ENCODE data around the gene FHL1.

The FHL1 gene

DNA sequence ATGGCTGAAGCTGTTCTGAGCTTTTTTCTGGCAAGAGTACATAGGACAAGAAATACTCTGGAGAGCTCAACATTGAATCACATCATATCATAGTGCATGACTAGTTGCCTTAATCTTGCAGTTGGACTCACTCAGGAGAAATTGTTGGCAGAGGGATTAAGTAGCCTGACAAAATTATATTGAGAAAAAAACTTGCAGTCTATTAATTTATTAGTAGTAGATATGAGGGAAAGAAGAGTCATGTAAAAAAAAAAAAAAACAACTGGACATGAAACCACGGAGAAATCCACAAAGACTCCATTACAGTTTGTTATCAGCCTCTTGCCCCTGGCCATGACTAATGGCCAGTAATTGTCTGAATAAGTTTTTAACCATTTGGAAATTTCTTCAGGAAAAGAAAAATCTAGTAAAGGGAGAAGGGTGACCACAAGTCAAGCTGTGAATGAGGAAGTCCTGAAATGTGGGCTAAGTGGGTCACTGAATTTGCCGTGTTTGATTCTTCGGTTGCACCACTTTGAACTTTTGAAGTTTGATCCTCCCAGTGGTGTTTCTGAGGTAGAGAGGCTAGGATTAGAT, 45.6 kb downstream of the FHL1 start:
- no peak overlapping the region for H3K4me3 ChIP-seq (ENCODE audit: low read depth, low read length)
- TF ChIP-seq MYC (IDR thresholded peaks at IDR 0.05; ENCODE audit: low read depth, low read length) (no peak), POLR2A (IDR thresholded peaks at IDR 0.05; ENCODE audit: extremely low read depth, insufficient read length) (no peak), MAX (IDR thresholded peaks at IDR 0.05; ENCODE audit: low read depth, low read length) (no peak)
- TF ChIP-seq, protein P1, sequence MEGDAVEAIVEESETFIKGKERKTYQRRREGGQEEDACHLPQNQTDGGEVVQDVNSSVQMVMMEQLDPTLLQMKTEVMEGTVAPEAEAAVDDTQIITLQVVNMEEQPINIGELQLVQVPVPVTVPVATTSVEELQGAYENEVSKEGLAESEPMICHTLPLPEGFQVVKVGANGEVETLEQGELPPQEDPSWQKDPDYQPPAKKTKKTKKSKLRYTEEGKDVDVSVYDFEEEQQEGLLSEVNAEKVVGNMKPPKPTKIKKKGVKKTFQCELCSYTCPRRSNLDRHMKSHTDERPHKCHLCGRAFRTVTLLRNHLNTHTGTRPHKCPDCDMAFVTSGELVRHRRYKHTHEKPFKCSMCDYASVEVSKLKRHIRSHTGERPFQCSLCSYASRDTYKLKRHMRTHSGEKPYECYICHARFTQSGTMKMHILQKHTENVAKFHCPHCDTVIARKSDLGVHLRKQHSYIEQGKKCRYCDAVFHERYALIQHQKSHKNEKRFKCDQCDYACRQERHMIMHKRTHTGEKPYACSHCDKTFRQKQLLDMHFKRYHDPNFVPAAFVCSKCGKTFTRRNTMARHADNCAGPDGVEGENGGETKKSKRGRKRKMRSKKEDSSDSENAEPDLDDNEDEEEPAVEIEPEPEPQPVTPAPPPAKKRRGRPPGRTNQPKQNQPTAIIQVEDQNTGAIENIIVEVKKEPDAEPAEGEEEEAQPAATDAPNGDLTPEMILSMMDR (IDR thresholded peaks at IDR 0.05; ENCODE audit: low read depth, low read length): no peak
- peak; percentile 72 for DNase-seq (ENCODE audit: low read depth)

DNA sequence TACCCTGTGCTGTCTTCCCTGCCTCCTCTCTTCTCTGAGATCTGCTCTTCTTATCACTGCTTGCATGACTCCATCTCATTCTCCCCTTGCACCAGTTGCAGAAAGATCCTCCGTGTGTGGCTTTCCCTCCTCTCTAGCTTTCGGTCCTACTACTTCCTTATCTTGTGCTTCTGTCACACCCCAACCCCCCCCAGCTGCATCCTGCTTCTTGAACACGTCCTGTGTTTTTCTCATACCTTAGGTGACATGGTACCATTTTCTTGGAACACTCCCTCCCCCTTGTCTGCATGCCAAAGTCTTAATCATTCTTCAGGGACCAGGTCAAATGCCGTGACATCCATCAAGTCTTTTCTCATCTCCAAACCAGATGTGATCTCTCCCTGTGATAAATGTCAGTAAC, 46.4 kb downstream of the FHL1 start:
- DNase-seq (ENCODE audit: low read depth): peak; percentile 48

DNA sequence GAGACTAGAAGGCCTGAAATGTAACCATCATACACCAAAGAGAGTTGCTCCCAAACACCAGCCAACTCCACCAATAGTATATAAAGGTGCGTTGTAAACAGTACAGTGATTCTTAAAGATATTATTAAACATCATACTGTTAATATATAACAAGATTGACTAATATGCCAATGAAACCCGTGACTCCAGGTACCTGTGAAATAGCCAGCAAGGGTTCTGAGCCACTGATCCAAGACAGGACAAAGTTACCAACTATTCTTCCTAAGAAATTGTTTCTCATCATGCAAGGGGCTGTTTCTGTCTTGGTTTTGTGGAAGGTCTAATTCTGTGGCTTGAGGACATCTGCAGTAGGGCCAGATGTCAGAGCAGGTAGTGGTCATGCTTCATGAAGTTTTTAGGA, 47.2 kb downstream of the FHL1 start:
- DNase-seq (ENCODE audit: low read depth): no peak
- no peak overlapping the region for H3K4me3 ChIP-seq (ENCODE audit: low read depth, low read length)
- TF ChIP-seq POLR2A (IDR thresholded peaks at IDR 0.05; ENCODE audit: extremely low read depth, insufficient read length) (no peak), MAX (IDR thresholded peaks at IDR 0.05; ENCODE audit: low read depth, low read length) (no peak), MYC (IDR thresholded peaks at IDR 0.05; ENCODE audit: low read depth, low read length) (no peak)
- TF ChIP-seq, protein P1 (IDR thresholded peaks at IDR 0.05; ENCODE audit: low read depth, low read length): no peak

More for the DNA sequence above, 46.4 kb downstream of the FHL1 start:
- TF ChIP-seq, protein P1 (IDR thresholded peaks at IDR 0.05; ENCODE audit: low read depth, low read length): no peak
- TF ChIP-seq POLR2A (IDR thresholded peaks at IDR 0.05; ENCODE audit: extremely low read depth, insufficient read length) (no peak), MAX (IDR thresholded peaks at IDR 0.05; ENCODE audit: low read depth, low read length) (no peak), MYC (IDR thresholded peaks at IDR 0.05; ENCODE audit: low read depth, low read length) (no peak)
- no peak overlapping the region for H3K4me3 ChIP-seq (ENCODE audit: low read depth, low read length)

DNA sequence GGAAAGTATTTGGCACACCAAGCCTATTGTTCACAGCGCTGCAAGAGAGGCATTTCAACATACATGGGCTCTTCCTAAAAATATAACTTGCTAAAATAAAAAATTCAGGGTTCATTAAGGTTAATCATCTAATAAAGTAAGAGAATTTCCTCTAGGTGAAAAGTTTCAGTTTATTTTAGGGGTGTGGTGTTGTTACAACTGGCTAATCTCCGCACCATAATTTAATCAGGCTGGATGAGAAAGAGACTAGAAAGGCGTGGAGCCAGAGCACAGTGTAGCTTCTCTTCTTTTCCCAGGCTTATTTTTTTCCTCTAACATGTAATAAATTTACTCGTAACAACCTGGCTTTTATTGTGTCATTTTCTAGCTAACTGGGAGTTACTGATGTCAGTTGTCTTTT, 47.9 kb downstream of the FHL1 start:
- DNase-seq (ENCODE audit: low read depth): no peak
- no peak overlapping the region for H3K4me3 ChIP-seq (ENCODE audit: low read depth, low read length)
- TF ChIP-seq MAX (IDR thresholded peaks at IDR 0.05; ENCODE audit: low read depth, low read length) (no peak), MYC (IDR thresholded peaks at IDR 0.05; ENCODE audit: low read depth, low read length) (no peak), POLR2A (IDR thresholded peaks at IDR 0.05; ENCODE audit: extremely low read depth, insufficient read length) (no peak)
- TF ChIP-seq, protein P1 (IDR thresholded peaks at IDR 0.05; ENCODE audit: low read depth, low read length): no peak

GRCh38 chrX:136196691-136197155, 49.4 kb downstream of the FHL1 start:
- DNase-seq (ENCODE audit: low read depth): no peak
- TF ChIP-seq MYC (IDR thresholded peaks at IDR 0.05; ENCODE audit: low read depth, low read length) (no peak), MAX (IDR thresholded peaks at IDR 0.05; ENCODE audit: low read depth, low read length) (no peak), POLR2A (IDR thresholded peaks at IDR 0.05; ENCODE audit: extremely low read depth, insufficient read length) (no peak)
- TF ChIP-seq, protein P1 (IDR thresholded peaks at IDR 0.05; ENCODE audit: low read depth, low read length): no peak
- H3K4me3 ChIP-seq (ENCODE audit: low read depth, low read length): no peak overlapping the region
